ENCODE data around the gene RICTOR. TPM values are rescaled to one million over a fixed set of nuclear protein-coding genes. Genes with fewer than 3 reads are reported as not detected.

The RICTOR gene
- total and polyA plus RNA-seq, 2 of the 4 experiments (the other 2 are of a cell fraction), result 4.1 to 35.7 TPM

DNA sequence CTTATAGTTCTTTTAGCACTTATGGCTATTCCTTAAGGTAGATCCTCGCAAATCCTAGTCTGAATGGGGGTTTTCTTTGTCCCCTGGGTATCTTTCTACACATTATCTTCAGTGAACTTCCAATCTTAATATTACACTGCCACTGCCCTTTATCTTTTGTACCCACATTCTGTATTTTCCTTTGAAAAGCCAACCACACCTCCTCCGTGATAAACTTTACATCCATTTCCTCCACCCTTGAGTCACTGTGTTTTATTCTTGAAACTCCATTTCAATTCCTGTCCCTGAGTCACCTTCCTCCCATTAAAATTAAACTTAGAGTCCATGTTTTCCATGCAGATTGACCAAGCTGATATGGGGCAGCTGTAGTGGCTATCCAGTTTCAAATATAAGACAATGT is 43.2 kb upstream of the RICTOR start:
- no peak overlapping the region for H2AK9ac ChIP-seq (replicated peaks; ENCODE audit: low read depth, low read length, poor library complexity)
- no peaks in the 10 kb centered on the region for H3K9me3 ChIP-seq (ENCODE audit: control insufficient read depth, insufficient read depth, low read length)
- no peak overlapping the region for H2BK20ac ChIP-seq (ENCODE audit: low read depth, low read length)
- H3K9me1 ChIP-seq (ENCODE audit: insufficient read depth, low read length), result no peaks in the 10 kb centered on the region
- H2BK5ac ChIP-seq (ENCODE audit: low read depth, low read length, poor library complexity, severe bottlenecking), result peak overlapping the region; percentile 61
- CTCF ChIA-PET, result interaction anchor here (0.7 kb wide), 1 partner anchor 12 kb away, joined by 3 read pairs; no protein-coding TSS in a partner anchor
- no peak overlapping the region for H2AFZ ChIP-seq (replicated peaks; ENCODE audit: low read length, poor library complexity)
- BruUV-seq (replicated peaks), result no TSS peak
- H4K91ac ChIP-seq (ENCODE audit: insufficient read depth, low read depth, low read length), result no peak overlapping the region
- H4K8ac ChIP-seq (ENCODE audit: low read depth in 2 of 2, low read length in 2 of 2), result 0 out of 4 replicates have a peak overlapping the region, but pooled peaks of 1 of the 2 experiments have one; percentile 1
- WGBS, 2 experiments (ENCODE audit: extremely low coverage in 2 of 2, insufficient read length in 1 of 2), result 0% methylated on average over 1 of the region's 2 CpGs; no CpG with 5 or more reads in 1 of the 2 experiments
- peak overlapping the region; percentile 4; the same call in 1 of the 2 replicates for H2BK120ac ChIP-seq (ENCODE audit: low read depth, low read length)
- peak; percentile 58 for DNase-seq
- no peak overlapping the region for H3K4ac ChIP-seq (ENCODE audit: low read depth, low read length)
- H3K4me2 ChIP-seq (ENCODE audit: low read depth, low read length), result no peak overlapping the region
- POLR2A ChIA-PET (ENCODE audit: unreplicated experiment), result no interaction called here
- no peak overlapping the region for H3K4me3 ChIP-seq (ENCODE audit: insufficient read depth, low read depth, low read length)
- dilution Hi-C loops (cut with HindIII; ENCODE audit: low sequenced_read_pairs, unreplicated experiment) (no loop called here), in situ Hi-C loops (cut with MboI; ENCODE audit: low sequenced_read_pairs) (no loop called here), intact Hi-C loops (cut with micrococcal nuclease) (no loop called here)
- H3K14ac ChIP-seq (replicated peaks; ENCODE audit: low read depth, low read length), result no peak overlapping the region
- TF ChIP-seq CEBPB (IDR thresholded peaks at IDR 0.05; ENCODE audit: low read depth, low read length) (no peak), SMC3 (IDR thresholded peaks at IDR 0.05; ENCODE audit: low read depth, low read length) (no peak), POLR2A (IDR thresholded peaks at IDR 0.05; ENCODE audit: low read depth, low read length) (no peak), BHLHE40 (IDR thresholded peaks at IDR 0.05; ENCODE audit: low read depth, low read length) (no peak), RAD21 (IDR thresholded peaks at IDR 0.05; ENCODE audit: low read length) (no peak), FOS (IDR thresholded peaks at IDR 0.05; ENCODE audit: low read depth, low read length) (no peak), ELK1 (IDR thresholded peaks at IDR 0.05; ENCODE audit: borderline replicate concordance, low read depth, low read length) (no peak), MAFK (IDR thresholded peaks at IDR 0.05; ENCODE audit: low read depth, low read length) (no peak)
- TF ChIP-seq, protein P1, sequence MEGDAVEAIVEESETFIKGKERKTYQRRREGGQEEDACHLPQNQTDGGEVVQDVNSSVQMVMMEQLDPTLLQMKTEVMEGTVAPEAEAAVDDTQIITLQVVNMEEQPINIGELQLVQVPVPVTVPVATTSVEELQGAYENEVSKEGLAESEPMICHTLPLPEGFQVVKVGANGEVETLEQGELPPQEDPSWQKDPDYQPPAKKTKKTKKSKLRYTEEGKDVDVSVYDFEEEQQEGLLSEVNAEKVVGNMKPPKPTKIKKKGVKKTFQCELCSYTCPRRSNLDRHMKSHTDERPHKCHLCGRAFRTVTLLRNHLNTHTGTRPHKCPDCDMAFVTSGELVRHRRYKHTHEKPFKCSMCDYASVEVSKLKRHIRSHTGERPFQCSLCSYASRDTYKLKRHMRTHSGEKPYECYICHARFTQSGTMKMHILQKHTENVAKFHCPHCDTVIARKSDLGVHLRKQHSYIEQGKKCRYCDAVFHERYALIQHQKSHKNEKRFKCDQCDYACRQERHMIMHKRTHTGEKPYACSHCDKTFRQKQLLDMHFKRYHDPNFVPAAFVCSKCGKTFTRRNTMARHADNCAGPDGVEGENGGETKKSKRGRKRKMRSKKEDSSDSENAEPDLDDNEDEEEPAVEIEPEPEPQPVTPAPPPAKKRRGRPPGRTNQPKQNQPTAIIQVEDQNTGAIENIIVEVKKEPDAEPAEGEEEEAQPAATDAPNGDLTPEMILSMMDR (conservative IDR thresholded peaks at IDR 0.05; ENCODE audit: low read depth, low read length), result no peak
- 0 out of 3 replicates have a peak overlapping the region, but pooled peaks have one; percentile 9 for H2BK15ac ChIP-seq (ENCODE audit: low read depth, low read length)
- no peaks in the 10 kb centered on the region for H3K27me3 ChIP-seq (ENCODE audit: control insufficient read depth, insufficient read depth, low read length)
- no peaks in the 10 kb centered on the region for H4K20me1 ChIP-seq (ENCODE audit: insufficient read depth, low read length)
- H3K56ac ChIP-seq (ENCODE audit: extremely low read depth, insufficient read depth, low read length), result no peak overlapping the region
- H3K18ac ChIP-seq (ENCODE audit: low read depth, low read length), result no peak overlapping the region
- no peak overlapping the region for H3K23ac ChIP-seq (ENCODE audit: low read depth, low read length)
- no peak overlapping the region for H3K9ac ChIP-seq (ENCODE audit: low read depth, low read length)
- no peaks in the 10 kb centered on the region for H3K79me1 ChIP-seq (ENCODE audit: low read depth in 1 of 2, low read length in 2 of 2)
- no peak for ATAC-seq (ENCODE audit: low read depth)
- no peak overlapping the region for H4K5ac ChIP-seq (ENCODE audit: low read depth, low read length)
- H3K36me3 ChIP-seq (ENCODE audit: control insufficient read depth, insufficient read depth, low read length), result no peaks in the 10 kb centered on the region
- no peak overlapping the region for H3K27ac ChIP-seq (ENCODE audit: insufficient read depth, low read length)
- no peak overlapping the region for H2AK5ac ChIP-seq (ENCODE audit: low read depth, low read length)
- peaks cover 3% of the 10 kb centered on the region; the same call in 1 of the 2 replicates for H3K4me1 ChIP-seq (ENCODE audit: control insufficient read depth, insufficient read depth, low read length)
